GM04504 (cell line): ENCODE results near the gene EPHB3.

Source experiments
- DNase-seq: peaks from one replicate; pipeline ENCODE4 v3.0.0-alpha.2; 2012; ENCODE audit warnings: low read depth

Gene EPHB3

GRCh38 chr3:184581331-184581855 is 19.8 kb downstream of the EPHB3 start:
- no peak for DNase-seq

DNA sequence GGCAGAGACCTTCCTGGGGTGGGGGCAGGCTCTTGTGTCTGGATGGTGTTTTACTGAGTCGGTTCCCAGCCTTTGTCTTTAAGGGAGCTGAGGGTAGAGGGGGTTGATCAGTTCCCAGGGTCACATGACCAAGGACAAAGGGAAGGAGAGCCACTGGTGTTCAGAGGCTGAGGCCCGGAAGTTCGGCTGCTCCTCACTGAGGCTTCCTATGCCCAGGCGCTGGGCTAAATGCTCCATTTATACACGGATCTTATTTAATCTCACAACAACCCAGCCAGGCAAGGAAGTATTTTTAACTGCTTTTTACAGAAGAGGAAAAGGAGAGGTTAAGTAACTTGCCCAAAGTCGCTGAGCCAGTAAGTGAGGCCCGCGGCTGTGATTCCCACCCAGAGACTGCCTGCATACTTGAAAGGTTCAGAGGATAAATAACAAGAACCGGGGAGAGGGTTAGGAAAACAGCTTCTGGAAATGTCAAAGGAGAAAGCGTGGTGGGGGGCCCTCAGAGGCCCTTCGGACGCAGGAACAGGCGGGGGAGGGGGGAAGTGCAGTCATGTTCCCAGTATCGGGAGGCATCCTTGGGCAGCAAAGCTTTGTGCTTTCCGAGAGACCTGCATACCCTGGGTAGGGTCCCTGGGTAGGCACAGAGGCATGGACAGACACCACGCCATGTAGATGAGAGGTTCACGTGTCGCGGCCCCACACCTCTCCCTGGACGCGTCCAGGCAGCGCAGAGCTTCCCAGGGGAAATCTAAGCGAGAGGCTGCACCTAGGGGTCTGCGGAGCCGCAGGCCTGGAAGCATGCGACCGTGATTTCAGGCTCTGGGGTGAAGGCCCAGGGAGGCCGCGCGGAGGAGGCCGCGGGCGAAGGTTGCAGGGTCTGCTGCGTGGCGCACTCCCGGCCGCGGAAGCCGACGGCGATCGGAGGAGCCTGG is 21.3 kb downstream of the EPHB3 start:
- DNase-seq = peak; percentile 42

DNA sequence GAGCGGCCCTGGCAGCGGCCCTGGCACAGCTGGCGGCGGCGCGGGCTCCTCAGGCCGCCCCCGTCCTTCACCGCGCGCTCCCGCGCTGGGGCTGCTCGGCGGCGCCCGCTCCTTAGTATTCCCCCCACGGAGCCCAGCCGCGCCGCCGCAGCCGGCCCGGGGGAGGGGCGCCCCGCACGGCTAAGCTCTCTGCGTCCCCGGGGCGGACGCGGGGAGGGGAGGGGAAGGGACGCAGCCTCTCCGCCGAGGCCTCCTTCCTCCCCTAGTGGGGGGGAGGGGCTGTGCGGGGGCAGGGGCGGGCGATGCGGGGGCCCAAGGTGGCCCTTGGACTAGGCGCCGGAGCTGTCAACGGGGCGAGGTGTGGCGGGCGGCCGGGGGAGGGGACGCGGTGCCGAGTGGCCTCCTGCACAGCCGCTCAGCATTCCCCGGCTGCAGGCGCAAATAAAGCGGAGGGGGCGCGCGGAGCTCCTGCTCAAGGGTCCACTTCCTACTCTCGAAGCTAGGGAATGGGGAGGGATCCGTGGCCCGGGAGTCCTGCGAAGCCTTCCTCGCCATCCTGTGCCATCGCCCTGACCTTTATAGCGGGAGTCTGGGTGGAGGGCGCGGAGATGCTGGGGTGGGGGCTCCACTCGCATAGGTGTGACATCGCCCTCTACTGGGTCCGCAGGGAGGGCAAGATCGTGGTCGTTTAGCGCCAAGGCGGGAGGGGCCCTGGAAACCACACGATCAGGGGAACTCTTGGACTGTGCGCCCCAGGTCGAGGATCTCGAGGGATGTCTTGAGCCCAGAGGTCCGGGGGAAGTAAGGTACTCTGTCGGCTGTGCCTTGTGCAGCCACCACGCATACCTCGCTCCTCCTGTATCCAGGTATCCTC is 22.2 kb downstream of the EPHB3 start:
- no peak for DNase-seq

DNA sequence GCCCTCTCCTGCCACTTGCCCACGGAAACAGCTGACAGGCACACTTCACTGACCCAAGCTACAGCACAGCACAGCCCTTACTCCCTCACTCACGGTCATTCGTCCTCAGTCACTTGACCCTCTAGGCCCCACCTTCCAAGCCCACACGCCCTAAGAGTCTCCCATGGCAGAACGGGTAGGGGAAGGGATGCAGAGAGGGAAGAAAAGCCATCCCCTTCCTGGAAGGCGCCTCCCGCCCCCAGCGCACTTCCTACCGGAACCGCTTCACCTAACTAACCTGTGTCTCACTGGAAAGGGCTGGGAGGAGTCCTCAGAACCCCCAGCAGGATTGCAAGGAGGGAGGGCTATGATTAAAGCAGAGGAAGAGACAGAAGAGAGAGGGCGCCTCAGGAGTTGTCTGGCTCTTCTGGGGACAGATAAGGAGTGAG is 22.9 kb downstream of the EPHB3 start:
- DNase-seq = no peak

- no peak for DNase-seq
These were observed 24.0 kb downstream of the EPHB3 start for GRCh38 chr3:184585545-184585944.

DNA sequence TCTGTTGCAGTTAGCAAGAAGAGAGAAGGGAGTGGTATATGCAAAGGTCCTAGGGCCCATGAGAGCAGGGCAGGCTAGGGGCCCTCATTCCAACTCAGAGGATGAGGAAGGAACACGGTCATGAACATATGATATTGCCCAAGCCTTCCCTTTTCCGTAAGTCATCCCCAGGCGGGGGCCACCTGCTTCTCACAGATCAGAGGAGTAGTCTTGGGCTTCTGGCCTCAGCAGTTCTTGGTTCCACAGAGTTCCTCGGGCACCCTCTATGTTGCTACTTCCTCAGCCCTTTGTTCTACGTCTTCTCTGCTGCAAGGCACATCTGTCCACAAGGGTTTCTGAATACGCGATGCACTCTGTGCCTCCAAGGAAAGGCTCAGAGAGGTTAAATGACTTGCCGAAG is 25.3 kb downstream of the EPHB3 start:
- DNase-seq = no peak

GRCh38 chr3:184588776-184589175 is 27.2 kb downstream of the EPHB3 start:
- no peak for DNase-seq

- DNase-seq = no peak
These were observed 29.2 kb downstream of the EPHB3 start for GRCh38 chr3:184590795-184591194.

GRCh38 chr3:184591789-184592188 is 30.2 kb downstream of the EPHB3 start:
- no peak for DNase-seq

DNA sequence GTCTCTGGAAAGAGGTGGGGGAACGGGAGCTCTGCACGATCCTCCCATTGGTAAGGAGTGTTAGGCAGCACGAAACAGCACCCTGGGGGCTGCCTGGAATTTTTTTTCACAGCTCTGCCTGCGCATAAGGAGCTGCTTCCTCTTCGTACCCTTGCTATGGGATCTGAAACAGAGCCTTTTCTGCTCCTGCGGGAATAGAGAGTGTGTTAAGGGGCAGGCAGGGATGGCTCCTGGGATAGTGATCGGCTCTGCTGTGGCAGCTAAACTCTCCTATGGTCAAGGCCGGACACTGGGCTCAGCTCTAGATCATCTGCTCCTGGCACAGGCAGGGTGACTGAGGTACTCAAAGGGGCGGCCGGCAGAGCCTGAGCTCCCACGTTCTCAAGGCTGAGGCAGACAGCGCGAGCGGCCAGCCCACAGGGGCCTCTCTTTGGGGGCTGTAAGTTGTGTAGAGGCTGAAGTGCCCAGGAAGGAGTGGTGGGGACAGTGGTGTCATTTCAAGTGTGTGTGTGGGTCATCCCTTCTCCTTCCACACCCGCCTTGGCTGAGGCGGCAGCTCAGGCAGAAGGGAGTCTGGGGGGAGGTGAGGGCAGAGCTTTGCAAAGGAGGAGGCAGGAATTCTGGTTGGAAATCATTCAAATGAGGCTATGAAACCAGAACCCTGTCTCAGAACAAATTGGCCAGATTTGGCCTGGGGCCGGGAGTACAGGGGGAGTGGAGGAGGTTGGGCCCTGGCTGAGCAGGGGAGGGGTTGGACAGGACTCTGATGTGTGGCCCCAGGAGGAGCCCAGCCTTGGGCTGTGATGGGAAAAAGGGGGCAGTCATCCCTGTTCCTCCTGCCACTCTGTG is 31.0 kb downstream of the EPHB3 start:
- no peak for DNase-seq

GRCh38 chr3:184593220-184593927 is 31.8 kb downstream of the EPHB3 start:
- DNase-seq = no peak

- DNase-seq = no peak
These were observed 32.3 kb downstream of the EPHB3 start for GRCh38 chr3:184593928-184594303.

DNA sequence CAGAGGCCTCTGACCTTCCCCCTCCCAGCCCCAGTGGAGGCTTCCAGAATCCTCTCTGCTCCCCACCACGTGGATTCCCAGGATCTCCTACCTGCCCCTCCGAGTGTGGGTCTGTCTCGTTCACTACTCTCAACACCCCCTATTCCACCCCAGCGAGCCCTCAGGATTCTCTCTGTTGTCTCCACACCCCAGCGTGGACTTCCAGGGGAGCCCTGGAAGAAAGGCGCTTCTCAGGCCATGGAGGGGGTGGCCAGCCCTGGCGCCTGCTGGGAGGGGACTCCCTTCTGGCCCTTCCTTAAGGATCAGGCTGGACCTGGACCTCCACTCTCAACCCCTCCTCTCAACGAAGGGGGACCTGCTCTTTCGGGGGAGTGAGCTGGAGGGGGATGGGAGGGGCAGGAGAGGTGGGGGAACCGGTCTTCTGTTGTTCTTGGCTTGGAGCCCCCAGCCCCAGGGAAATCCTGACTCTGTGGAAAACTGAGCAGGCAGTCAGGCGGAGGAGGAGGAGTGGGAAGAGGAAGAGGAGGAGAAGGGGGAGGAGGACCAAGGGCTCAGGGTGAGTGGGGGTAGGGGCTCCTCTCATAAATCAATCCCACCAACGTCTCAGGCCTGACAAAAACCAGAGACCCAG is 32.9 kb downstream of the EPHB3 start:
- no peak for DNase-seq

GRCh38 chr3:184595726-184596125 is 34.1 kb downstream of the EPHB3 start:
- DNase-seq = no peak

DNA sequence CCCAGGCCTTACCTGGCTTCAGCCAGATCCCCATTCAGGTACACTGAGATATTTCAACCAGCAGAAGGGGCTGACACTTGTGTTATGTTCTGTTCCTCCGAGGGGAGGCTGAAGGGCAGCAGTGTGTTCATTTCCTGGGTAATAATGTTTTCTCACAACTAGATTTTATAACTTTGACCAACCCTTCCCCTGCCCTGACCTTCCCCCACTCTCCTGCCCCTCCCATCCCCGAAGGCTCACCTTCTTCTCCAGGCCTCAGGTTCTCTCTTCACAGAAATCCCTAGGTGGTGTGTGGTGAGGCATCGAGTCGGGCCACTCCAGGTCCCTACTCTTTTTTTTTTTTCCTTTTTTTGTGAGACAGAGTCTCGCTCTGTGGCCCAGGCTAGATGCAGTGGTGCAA is 34.6 kb downstream of the EPHB3 start:
- no peak for DNase-seq

GRCh38 chr3:184596886-184597575 is 35.4 kb downstream of the EPHB3 start:
- no peak for DNase-seq

DNA sequence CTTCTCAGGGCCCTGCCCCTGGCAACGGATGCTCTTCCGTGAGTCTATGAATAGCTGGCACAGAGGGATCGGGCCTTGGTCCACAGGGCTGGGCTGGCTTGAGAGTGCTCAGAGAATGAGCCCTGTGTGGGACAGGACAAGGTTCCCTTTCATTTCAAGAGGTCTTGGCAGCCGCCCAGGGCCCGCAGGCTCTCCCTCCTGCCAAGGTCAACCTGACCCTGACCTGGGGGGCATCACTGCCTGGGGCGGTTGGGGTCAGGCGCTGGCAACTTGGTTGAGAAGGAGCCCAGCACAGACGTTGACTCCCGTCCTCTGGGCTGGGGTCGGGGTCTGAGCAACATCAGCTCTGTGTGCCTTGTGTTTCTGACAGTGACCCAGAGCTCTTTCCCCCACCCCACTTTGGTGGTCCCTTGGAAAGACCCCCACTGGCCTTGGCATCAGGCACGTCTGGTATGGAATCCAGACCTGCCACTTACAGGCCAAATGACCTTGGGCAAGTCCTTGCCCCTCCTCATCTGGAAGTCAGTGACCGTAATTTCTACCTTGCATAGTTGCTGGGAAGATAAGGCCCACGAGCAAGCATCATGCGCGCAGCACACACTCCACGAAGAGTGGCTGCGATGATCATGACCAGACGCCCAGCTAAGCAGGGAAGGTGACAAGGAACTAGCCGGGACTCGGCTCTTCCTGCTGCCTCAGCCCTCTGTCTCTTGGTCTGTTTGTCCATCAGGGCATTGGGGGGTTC is 36.4 kb downstream of the EPHB3 start:
- DNase-seq = no peak

GRCh38 chr3:184598574-184598927 is 37.0 kb downstream of the EPHB3 start:
- DNase-seq = no peak

DNA sequence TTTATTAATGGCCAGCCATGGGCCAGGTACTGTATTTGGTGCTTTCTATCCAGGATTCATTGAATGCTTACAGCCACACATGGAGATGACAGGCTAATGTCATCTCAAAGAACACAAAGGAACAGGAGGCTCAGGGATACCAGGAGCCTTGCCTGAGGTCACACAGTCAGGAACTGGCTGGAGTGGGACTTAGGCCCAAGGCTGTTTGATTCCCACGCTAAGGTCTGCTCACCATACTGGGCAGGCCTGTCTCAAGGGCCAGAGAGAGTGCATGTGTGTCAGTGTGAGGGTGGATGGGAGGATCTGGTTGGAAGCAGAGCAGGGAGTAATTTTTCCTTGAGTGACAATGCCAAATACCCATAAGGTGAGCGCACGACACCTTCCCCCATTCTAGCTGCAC is 37.6 kb downstream of the EPHB3 start:
- DNase-seq = no peak
